Lower lobe of right lung (tissue), 2 donors: ENCODE measurements around the gene FAM227A. TPM values are rescaled to one million over a fixed set of nuclear protein-coding genes. Genes with fewer than 3 reads are reported as not detected.
"Not testable (repeated sequence)": the region's sequence is repeated elsewhere in the genome, so short reads cannot be mapped to it uniquely, and the experiment has no call there.

Experiments used
- ATAC-seq, 2 donors: fragments of 200-7000 bp; cut with Tn5 transposase; one replicate each; pipeline ENCODE4 v1.9.1; 2020 to 2022; ENCODE audit warnings: mild to moderate bottlenecking in 2 of 2, moderate library complexity in 2 of 2
- DNase-seq: peaks from one replicate; pipeline ENCODE4 v3.0.0-alpha.2; 2020
- H3K27ac ChIP-seq: fragments of 200-600 bp; one replicate; pipeline ENCODE4 v1.8.0; 2022
- H3K27me3 ChIP-seq: fragments of 200-600 bp; one replicate; pipeline ENCODE4 v1.8.0; 2022; ENCODE audit warnings: low read depth
- H3K36me3 ChIP-seq: fragments of 200-600 bp; one replicate; pipeline ENCODE4 v1.8.0; 2022; ENCODE audit warnings: mild to moderate bottlenecking
- H3K4me1 ChIP-seq: fragments of 200-600 bp; one replicate; pipeline ENCODE4 v1.8.0; 2022
- H3K4me3 ChIP-seq: fragments of 200-600 bp; one replicate; pipeline ENCODE4 v1.8.0; 2022; ENCODE audit warnings: mild to moderate bottlenecking
- H3K9me3 ChIP-seq: fragments of 200-600 bp; one replicate; pipeline ENCODE4 v1.8.0; 2022
- intact Hi-C: fragments of 100-400 bp; cut with DNase I; formaldehyde crosslinking; loops from one replicate; pipeline ENCODE4 v1.11.0; 2022
- total RNA-seq: library from RNA; stranded (reverse); fragmentation: NEBNext Ultra II Directional; extraction: Animal tissue kit (Norgen Biotek cat#: 25700); gene quantifications from one replicate; pipeline ENCODE4 v1.2.1, GENCODE V29; 2021
- TF ChIP-seq, protein P1 (sequence below): fragments of 200-600 bp; IDR thresholded peaks from one replicate; pipeline ENCODE4 v1.8.0; 2022; ENCODE audit warnings: antibody characterized with exemption, mild to moderate bottlenecking
- donor health status: DM: no; HTN: yes; CAD: no; lungs with severe emphysema.

Gene FAM227A
- total RNA-seq, 1 donor from 2014 or later: 3.4 TPM

DNA sequence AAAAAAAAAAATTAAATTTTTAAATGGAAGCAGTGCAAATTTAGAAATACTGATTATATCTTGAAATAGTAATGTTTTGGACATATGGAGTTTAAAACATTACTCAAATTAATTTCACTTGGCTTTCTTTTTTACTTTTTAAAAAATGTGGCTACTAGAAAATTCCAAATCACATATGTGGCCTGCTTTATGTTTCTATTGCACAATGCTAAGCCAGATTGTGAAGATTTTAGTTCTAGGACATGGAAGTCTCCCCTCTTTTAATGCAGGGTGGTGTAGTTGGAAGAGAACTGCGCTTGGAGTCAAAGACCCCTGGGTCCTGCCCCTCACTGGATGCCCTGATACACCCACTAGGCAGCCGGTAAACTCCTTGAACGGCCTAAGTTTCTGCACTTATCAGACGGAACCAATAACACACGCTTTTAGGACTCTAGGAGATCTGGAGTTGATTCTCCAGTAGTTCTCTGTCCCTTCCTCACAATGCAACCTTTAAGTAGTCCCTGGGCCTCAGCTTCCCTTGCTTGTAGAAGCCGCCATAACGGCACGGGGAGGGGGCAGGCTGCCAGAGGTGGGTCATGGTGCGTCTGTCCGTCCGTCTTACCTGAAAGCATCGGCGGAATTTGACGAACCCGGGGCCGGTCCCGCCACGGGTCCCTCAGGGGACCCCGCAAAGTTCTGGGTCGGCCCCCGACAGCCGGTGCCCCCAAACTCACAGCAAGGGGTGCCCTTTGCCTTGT, 505 bp downstream of the FAM227A start:
- DNase-seq: no peak
- H3K4me1 ChIP-seq: peaks cover 19% of the 10 kb centered on the region
- TF ChIP-seq, protein P1, sequence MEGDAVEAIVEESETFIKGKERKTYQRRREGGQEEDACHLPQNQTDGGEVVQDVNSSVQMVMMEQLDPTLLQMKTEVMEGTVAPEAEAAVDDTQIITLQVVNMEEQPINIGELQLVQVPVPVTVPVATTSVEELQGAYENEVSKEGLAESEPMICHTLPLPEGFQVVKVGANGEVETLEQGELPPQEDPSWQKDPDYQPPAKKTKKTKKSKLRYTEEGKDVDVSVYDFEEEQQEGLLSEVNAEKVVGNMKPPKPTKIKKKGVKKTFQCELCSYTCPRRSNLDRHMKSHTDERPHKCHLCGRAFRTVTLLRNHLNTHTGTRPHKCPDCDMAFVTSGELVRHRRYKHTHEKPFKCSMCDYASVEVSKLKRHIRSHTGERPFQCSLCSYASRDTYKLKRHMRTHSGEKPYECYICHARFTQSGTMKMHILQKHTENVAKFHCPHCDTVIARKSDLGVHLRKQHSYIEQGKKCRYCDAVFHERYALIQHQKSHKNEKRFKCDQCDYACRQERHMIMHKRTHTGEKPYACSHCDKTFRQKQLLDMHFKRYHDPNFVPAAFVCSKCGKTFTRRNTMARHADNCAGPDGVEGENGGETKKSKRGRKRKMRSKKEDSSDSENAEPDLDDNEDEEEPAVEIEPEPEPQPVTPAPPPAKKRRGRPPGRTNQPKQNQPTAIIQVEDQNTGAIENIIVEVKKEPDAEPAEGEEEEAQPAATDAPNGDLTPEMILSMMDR: no peak
- H3K27ac ChIP-seq: peak overlapping the region; percentile 94
- H3K36me3 ChIP-seq: no peaks in the 10 kb centered on the region
- no peaks in the 10 kb centered on the region for H3K9me3 ChIP-seq
- H3K4me3 ChIP-seq: peak overlapping the region; percentile 98
- intact Hi-C loops: no loop called here
- peak in 1 of 2 donors; percentile 2 for ATAC-seq
- no peaks in the 10 kb centered on the region for H3K27me3 ChIP-seq

DNA sequence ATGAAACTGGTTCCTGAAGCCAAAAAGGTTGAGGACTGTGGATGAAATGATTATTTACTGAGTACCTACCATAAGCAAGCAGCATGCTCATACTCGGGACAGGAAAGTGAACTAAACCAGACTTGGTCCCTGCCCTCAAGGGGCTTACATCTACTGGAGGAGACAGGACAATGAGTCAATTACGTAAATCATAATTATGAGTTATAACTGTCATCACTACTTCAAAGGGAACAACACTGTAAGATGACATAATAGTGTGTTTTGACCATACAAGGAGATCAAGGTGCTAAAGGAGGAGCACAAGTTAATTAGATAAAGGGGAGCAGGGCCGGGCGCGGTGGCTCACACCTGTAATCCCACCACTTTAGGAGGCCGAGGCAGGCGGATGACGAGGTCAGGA, 2.5 kb downstream of the FAM227A start:
- intact Hi-C loops: no loop called here
- ATAC-seq (no peak), DNase-seq (no peak)
- no peak overlapping the region for H3K27ac ChIP-seq
- no peaks in the 10 kb centered on the region for H3K36me3 ChIP-seq
- no peaks in the 10 kb centered on the region for H3K27me3 ChIP-seq
- H3K4me1 ChIP-seq: peaks cover 19% of the 10 kb centered on the region
- H3K9me3 ChIP-seq: no peaks in the 10 kb centered on the region
- no peak overlapping the region for H3K4me3 ChIP-seq
- TF ChIP-seq, protein P1: no peak

DNA sequence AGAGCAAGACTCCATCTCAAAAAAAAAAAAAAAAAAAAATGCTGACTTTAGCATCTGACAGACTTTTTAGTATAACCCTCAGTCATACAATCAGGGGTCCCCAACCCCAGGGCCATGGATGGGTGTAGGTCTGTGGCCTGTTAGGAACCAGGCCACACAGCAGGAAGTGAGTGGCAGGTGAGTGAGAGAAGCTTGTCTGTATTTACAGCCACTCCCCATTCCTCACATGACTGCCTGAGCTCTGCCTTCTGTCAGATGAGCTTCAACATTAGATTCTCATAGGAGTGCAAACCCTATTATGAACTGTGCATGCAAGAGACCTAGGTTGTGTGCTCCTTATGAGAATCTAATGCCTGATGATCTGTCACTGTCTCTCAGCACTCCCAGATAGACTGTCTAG, 3.3 kb downstream of the FAM227A start:
- H3K36me3 ChIP-seq: no peaks in the 10 kb centered on the region
- intact Hi-C loops: no loop called here
- no peak overlapping the region for H3K27ac ChIP-seq
- no peaks in the 10 kb centered on the region for H3K9me3 ChIP-seq
- DNase-seq (no peak), ATAC-seq (no peak)
- H3K27me3 ChIP-seq: no peaks in the 10 kb centered on the region
- H3K4me3 ChIP-seq: no peak overlapping the region
- TF ChIP-seq, protein P1: no peak
- H3K4me1 ChIP-seq: peaks cover 15% of the 10 kb centered on the region

DNA sequence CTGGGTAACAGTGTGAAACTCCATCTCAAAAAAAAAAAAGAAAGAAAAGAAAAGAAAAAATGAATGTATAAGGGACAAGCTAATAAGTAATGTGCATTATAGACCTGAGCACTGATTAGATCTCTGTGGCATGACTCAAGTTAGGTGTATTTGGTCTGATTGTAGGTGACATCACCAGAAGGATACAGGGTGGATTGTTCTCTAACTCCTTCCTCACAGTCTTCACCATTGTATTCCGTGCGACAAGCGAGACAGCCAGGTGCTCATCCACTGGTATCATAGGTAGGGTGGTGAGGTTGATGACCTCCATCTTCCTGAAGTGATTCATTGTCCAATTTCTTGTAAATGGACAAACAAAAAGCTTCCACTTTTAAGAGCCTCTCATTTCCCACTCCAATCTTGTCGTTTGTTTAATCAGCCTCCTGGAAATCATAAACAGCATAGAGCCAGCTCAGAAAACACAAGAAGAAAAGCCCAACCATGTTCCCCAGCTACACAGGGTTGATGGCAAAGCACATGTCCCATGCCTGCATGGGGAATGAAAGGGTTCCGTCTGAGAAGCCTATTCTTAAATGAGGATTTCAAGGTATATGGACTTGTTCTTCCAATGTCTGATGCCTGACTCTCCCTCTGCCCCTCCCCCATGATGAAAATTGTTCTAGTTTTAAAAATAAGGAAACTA, 6.2 kb downstream of the FAM227A start:
- intact Hi-C loops: no loop called here
- TF ChIP-seq, protein P1: no peak
- ATAC-seq (no peak), DNase-seq (no peak)
- Histone ChIP-seq H3K27me3 (no peaks in the 10 kb centered on the region), H3K4me3 (no peak overlapping the region), H3K9me3 (no peaks in the 10 kb centered on the region), H3K4me1 (no peaks in the 10 kb centered on the region), H3K27ac (no peak overlapping the region), H3K36me3 (no peaks in the 10 kb centered on the region)

DNA sequence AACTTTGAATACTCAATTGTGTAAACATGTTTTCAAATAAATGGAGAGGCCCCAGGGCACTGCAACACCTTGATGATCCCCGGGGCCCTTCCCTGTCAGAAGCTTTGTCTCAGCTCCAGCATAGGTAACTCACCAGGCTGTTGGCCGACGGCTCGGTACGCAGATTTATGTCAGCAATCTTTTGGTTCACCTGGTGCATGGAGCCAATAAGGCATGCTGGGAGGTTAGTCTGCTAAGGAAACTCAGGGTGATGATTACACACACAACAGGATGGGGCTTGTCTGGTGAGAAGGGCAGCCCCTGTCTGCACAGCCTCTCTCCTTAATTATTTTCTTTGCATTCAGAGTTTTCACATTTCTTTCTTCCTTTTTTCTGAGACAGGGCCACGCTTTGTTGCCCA, 10.8 kb downstream of the FAM227A start:
- TF ChIP-seq, protein P1: no peak
- H3K4me1 ChIP-seq: no peaks in the 10 kb centered on the region
- ATAC-seq (no peak), DNase-seq (no peak)
- no peaks in the 10 kb centered on the region for H3K36me3 ChIP-seq
- intact Hi-C loops: no loop called here
- H3K9me3 ChIP-seq: no peaks in the 10 kb centered on the region
- H3K27me3 ChIP-seq: no peaks in the 10 kb centered on the region
- no peak overlapping the region for H3K27ac ChIP-seq
- no peak overlapping the region for H3K4me3 ChIP-seq

DNA sequence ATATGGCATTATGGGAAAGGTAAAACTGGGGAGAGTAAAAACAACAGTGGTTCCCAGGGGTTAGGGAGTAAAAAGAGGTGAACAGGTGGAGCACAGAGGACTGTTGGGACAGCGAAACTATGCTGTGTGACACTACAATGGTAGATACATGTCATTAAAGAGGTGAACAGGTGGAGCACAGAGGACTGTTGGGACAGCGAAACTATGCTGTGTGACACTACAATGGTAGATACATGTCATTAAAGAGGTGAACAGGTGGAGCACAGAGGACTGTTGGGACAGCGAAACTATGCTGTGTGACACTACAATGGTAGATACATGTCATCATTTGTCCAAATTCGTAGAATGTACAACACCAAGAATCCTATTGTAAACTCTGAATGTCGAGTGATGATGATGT, 11.9 kb downstream of the FAM227A start:
- H3K9me3 ChIP-seq, H3K4me1 ChIP-seq, H3K4me3 ChIP-seq, H3K36me3 ChIP-seq, H3K27ac ChIP-seq, intact Hi-C loops, DNase-seq, H3K27me3 ChIP-seq: not testable (repeated sequence)
- ATAC-seq: peak in 1 of 2 donors; percentile 98
